Mesendoderm (in vitro differentiated cells): ENCODE measurements around the gene ZNF410. TPM values are rescaled to one million over a fixed set of nuclear protein-coding genes. Genes with fewer than 3 reads are reported as not detected.

ENCODE experiments used
- small RNA-seq: library from polyadenylated mRNA; stranded (forward); fragments of <200 nt; extraction: miRNeasy Mini kit (QIAGEN cat#:217004); gene quantifications from one replicate; pipeline ENCODE3, GENCODE V24; 2013; ENCODE audit not compliant: insufficient read depth

ZNF410 gene

Small RNAs within 50 kb of the gene (small RNA-seq; reads per million reads assigned to genes)
- not detected for gene AC005520.4
- not detected for gene RF00019
